ENCODE measurements around the gene ITPK1.

- TF ChIP-seq CREB5 (CRISPR knock-in tag; IDR thresholded peaks at IDR 0.05; ENCODE audit: low read depth) (no peak), ZNF70 (CRISPR knock-in tag; IDR thresholded peaks at IDR 0.05) (no peak), ZFP3 (CRISPR knock-in tag; IDR thresholded peaks at IDR 0.05) (no peak), ZNF8 (CRISPR knock-in tag; IDR thresholded peaks at IDR 0.05) (no peak), TCF4 (CRISPR knock-in tag; IDR thresholded peaks at IDR 0.05; ENCODE audit: borderline replicate concordance) (no peak)
- TF ChIP-seq, protein P1, sequence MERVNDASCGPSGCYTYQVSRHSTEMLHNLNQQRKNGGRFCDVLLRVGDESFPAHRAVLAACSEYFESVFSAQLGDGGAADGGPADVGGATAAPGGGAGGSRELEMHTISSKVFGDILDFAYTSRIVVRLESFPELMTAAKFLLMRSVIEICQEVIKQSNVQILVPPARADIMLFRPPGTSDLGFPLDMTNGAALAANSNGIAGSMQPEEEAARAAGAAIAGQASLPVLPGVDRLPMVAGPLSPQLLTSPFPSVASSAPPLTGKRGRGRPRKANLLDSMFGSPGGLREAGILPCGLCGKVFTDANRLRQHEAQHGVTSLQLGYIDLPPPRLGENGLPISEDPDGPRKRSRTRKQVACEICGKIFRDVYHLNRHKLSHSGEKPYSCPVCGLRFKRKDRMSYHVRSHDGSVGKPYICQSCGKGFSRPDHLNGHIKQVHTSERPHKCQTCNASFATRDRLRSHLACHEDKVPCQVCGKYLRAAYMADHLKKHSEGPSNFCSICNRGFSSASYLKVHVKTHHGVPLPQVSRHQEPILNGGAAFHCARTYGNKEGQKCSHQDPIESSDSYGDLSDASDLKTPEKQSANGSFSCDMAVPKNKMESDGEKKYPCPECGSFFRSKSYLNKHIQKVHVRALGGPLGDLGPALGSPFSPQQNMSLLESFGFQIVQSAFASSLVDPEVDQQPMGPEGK (CRISPR knock-in tag; IDR thresholded peaks at IDR 0.05; ENCODE audit: borderline replicate concordance): no peak
Measured at GRCh38 chr14:92993302-92993701, 122.4 kb downstream of the ITPK1 start.
